Cardiac fibroblast (primary cell): Measurements from ENCODE around the gene CLDN18.

Experiments used
- DNase-seq, 2 donors: peaks; one replicate each; pipeline versions ENCODE4 v3.0.0 to v3.0.0-alpha.2; 2010; ENCODE audit warnings: low read depth in 2 of 2
- H3K4me3 ChIP-seq, 2 donors: replicated peaks in 1 of 2; 1 replicate in 1 of 2; 2 replicates in 1 of 2; pipeline ENCODE4 v1.5.1; 2011; ENCODE audit warnings: low read depth in 2 of 2, low read length in 2 of 2, mild to moderate bottlenecking in 2 of 2, moderate library complexity in 1 of 2
- TF ChIP-seq, protein P1 (sequence below): IDR thresholded peaks from one replicate; pipeline ENCODE4 v1.5.1; 2011; ENCODE audit warnings: low read depth, mild to moderate bottlenecking, low read length, inconsistent platforms

CLDN18 gene

DNA sequence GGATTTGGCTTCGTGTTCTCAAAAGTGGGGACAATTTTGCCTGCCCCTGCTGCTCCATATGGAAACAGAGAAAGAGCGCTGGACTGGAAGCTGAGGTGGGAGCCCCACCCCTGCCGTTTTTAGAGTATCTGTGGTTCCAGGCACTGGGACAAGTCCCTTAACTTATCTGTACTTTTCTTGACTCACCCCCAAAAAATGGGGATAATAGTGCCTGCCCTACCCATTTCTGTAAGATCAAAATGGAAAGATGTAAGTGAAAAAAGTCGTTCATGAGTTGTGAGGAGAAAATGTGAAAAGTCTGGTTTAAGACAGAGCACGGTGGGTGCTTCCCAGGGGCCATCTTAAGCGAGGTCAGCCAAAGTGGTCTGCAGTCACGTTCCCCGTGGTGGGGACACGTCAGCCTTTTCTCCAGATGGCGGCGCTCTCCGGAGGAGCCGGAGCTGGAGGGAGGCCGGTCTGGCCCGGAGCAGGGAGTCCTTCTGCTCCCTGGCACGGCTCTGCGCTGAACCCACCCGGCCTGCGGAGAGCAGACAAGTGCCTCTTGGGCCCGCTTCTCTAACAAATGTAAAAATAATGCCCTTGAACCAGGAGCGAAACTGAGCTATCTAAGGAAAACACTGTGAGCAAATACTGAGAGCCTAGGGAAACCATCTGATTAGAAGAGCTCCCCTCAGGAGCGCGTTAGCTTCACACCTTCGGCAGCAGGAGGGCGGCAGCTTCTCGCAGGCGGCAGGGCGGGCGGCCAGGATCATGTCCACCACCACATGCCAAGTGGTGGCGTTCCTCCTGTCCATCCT is at the start of gene CLDN18:
Gene CLDN18, plus strand, starts transcription at position 690 of the 797 bp plus-strand sequence. Its CDS starts 61 bp downstream, at position 751.
- H3K4me3 ChIP-seq, result no peak within 1 kb of the TSS
- TF ChIP-seq, protein P1, sequence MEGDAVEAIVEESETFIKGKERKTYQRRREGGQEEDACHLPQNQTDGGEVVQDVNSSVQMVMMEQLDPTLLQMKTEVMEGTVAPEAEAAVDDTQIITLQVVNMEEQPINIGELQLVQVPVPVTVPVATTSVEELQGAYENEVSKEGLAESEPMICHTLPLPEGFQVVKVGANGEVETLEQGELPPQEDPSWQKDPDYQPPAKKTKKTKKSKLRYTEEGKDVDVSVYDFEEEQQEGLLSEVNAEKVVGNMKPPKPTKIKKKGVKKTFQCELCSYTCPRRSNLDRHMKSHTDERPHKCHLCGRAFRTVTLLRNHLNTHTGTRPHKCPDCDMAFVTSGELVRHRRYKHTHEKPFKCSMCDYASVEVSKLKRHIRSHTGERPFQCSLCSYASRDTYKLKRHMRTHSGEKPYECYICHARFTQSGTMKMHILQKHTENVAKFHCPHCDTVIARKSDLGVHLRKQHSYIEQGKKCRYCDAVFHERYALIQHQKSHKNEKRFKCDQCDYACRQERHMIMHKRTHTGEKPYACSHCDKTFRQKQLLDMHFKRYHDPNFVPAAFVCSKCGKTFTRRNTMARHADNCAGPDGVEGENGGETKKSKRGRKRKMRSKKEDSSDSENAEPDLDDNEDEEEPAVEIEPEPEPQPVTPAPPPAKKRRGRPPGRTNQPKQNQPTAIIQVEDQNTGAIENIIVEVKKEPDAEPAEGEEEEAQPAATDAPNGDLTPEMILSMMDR, result no peak
- DNase-seq, result peak in 1 of 2 donors; percentile 41

DNA sequence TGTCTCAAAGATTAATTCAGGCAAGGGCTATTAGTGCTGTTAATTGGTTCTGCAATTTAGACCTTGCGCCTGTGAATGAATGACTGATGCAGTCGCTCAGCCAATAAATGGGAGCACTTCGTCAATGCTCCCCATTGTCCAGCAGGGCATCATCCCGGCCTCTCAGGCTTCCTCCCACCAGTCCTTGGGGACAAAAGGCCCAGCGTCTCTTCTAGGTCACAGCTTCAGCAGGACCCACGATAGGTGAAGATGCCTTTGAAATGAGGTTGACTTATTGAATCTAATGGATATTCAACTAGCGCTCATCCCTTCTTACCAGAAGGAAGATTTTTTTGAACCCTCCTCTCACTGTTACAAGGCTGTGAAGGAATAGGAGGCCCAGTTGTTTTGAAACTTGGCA is 47.7 kb upstream of the CLDN18 start:
- TF ChIP-seq, protein P1, result no peak
- H3K4me3 ChIP-seq, result no peak overlapping the region
- DNase-seq, result no peak

DNA sequence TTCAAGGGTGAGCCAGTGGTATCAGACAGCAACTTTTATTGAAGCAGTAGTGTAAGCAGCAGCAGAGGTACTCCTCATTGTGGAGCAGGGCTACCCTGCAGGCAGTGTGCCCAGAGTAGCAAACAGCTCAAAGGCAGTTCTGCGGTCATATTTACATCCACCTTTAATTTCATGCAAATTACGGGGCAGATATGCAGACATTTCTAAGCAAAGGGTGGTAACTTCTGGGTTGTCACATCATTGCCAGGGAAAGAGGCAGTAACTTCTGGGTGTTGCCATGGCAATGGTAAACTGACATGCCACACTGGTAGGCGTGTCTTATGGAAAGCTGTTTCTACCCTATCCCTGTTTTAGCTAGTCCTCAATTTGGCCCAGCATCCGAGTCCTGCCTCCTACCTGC is 46.5 kb upstream of the CLDN18 start:
- TF ChIP-seq, protein P1, result no peak

DNA sequence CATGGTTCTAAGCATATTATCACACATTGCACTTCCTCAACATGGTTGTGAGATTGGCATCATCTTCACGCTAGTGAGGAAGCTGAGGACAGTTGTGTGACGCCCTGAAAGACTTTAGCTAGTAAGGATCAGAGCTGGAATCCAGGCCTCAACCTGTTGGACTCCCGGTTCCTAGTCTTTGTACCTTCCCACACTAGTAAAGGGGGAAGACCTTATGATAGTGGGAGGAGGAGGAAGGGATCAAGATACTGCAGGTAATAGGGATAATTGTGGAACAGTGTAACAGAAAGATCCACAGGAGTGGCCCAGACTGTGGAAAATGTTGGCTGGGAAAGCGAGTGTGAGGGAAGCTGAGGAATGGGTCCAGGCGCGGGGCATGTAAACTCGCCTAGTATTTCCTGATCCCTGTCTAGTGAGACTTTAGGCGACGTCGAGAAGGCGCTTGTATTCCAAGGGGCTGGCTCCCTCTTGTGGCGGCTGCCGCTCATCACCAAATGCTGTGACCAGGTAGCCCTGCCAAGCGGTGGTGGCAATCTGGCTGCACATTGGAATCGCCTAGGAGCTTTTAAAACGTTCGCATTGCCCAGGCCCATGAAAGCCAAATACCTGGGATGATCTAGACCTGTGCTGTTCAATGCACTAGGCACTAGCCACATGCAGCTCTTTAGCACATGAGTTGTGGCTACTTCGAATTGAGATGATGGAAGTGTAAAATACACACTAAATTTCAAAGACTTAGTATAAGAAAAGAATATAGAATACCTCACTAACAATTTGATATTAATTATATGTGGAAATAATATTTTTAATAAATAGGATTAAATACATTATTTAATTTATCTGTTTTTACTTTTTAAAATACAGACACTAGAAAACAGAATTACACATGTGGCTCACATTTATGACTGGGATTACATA is 38.8 kb upstream of the CLDN18 start:
- TF ChIP-seq, protein P1, result peak; percentile 94
- peak; percentile 72 to 73 for DNase-seq
- H3K4me3 ChIP-seq, result no peak overlapping the region

More for the DNA sequence above, 46.5 kb upstream of the CLDN18 start:
- no peak overlapping the region for H3K4me3 ChIP-seq
- no peak for DNase-seq

DNA sequence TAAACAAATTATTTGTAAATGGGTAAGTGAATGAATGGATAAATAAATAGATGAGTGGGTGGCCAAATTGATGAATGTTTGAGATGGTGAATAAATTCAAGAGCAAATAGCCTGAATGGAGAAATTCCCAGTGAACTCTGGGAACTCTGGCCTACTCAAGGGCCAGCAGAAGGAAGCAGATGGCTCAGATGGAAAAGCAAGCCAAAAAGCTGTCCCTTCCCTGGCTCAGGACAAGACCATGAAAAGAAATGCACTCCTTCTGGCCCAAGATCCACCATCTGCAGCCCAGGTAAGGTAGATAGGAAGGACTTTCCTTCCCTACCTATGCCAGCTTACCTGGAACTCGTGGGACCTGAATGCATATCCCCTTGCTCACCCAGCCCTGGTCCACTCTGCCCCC is 37.6 kb upstream of the CLDN18 start:
- TF ChIP-seq, protein P1, result no peak
- DNase-seq, result no peak
- H3K4me3 ChIP-seq, result no peak overlapping the region

DNA sequence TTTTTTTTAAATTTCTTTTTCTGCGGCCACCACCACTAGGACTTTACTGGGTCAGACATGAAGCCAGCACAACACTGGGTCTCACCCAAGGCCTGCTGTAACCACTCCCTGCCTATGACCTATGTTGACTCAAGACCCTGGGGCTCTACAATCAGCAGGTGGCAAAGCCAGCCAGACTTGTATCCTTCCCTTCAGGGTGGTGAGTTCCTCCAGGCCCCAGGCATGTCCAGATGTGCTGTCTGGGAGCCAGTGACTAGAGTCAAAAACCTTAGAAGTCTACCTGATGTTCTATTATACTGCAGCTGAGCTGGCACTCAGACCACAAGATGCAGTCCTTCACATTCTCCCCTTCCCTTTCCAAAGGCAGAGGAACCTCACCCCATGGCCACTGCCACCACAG is 31.6 kb upstream of the CLDN18 start:
- H3K4me3 ChIP-seq, result no peak overlapping the region
- TF ChIP-seq, protein P1, result no peak
- no peak for DNase-seq
